HL-60/S4 (cell line): ENCODE measurements around the gene VPS50.

Source experiments
- in situ Hi-C: fragments of 300-500 bp; cut with MboI; formaldehyde crosslinking; loops from 2 replicates; pipeline ENCODE4 v1.14.3; 2022; ENCODE audit warnings: low sequenced_read_pairs

VPS50 gene, protein sequence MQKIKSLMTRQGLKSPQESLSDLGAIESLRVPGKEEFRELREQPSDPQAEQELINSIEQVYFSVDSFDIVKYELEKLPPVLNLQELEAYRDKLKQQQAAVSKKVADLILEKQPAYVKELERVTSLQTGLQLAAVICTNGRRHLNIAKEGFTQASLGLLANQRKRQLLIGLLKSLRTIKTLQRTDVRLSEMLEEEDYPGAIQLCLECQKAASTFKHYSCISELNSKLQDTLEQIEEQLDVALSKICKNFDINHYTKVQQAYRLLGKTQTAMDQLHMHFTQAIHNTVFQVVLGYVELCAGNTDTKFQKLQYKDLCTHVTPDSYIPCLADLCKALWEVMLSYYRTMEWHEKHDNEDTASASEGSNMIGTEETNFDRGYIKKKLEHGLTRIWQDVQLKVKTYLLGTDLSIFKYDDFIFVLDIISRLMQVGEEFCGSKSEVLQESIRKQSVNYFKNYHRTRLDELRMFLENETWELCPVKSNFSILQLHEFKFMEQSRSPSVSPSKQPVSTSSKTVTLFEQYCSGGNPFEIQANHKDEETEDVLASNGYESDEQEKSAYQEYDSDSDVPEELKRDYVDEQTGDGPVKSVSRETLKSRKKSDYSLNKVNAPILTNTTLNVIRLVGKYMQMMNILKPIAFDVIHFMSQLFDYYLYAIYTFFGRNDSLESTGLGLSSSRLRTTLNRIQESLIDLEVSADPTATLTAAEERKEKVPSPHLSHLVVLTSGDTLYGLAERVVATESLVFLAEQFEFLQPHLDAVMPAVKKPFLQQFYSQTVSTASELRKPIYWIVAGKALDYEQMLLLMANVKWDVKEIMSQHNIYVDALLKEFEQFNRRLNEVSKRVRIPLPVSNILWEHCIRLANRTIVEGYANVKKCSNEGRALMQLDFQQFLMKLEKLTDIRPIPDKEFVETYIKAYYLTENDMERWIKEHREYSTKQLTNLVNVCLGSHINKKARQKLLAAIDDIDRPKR

DNA sequence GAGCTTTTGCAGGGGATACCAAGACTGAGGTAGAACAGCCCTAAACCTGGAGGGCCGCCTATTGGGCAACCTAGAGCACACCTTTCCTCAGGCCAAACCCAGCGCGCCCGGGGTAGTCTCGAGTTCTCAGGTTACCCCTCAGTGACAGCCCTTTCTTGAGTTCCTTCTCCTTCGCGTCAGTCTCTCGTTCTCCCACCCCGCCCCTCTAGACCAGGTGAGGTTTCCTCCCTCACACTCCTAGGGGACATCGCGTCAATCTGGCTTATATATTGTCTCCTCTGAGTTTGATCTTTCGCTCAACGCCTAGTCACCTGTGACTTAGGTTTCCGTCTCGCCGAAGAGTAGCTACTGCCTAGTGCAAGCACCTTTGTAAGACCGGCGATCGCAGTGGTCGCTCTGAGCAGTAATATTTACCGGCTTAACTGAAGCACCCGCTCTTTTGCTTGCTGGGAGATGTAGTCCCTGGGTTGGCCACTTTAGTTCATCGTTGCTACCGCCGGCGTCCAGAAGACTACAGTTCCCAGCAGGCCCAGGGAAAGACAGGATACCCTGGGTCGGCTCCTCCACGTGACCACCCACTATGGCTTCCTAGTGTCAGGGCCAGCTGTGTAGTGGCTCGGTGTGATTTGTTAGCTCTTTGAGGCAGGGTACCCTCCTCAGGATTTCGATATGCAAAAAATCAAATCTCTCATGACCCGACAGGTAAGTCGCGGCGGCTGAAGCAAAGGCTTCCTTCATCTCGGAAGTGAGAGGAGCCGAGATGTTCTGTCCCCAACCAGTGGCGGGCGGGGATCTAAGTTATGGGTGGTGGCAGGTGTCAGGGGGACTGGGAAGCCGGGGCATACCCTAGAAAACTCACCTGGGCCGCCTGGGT is at the start of gene VPS50:
Gene VPS50 (plus strand): TSS at position 568 of the 874 bp plus-strand sequence. CDS start 102 bp downstream, at position 670.
- in situ Hi-C loops, result loop anchor here (25.0 kb wide), 1 partner anchor 330 kb away; the partner anchor contains the start of gene CALCR

GRCh38 chr7:93185303-93186027 is 46.7 kb upstream of the VPS50 start:
- in situ Hi-C loops, result no loop called here

DNA sequence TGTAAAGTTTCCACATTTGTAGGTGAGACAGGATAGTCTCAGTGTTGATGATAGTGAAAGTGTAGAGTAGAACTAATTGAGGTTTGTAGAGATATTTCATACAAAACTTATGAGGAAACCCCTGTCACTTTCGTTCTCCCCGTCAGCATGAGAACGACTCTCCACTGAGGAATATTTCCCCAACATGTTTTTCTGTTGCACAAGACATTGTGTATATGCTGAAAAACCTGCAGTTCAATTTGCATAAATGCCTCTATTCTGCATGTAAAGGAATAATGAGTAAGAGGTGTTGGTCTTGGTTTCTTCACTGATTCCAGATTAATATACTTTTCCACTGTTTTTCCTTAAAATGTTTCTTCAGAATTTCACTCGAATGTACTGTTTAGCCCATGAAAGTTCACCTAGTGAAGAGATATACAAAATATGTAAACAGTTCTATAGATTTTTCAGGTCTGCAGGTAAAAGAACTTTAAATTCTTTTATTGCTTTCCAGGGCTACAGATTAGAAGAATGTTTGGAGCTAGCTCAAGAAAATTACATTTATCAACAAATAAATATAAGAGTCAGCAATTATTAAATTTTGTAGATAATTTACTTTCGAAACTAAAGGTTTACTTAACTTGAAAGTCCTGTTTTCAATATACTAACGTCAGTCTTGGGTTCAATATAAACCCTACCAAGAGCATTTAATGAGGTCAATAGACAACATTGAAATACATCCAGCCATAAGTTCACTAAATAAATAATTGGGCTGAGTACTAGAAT is 43.1 kb upstream of the VPS50 start:
- in situ Hi-C loops, result no loop called here

- in situ Hi-C loops, result no loop called here
Observed at GRCh38 chr7:93194386-93194785, 37.8 kb upstream of the VPS50 start.

- in situ Hi-C loops, result no loop called here
Observed at GRCh38 chr7:93196336-93196735, 35.8 kb upstream of the VPS50 start.

DNA sequence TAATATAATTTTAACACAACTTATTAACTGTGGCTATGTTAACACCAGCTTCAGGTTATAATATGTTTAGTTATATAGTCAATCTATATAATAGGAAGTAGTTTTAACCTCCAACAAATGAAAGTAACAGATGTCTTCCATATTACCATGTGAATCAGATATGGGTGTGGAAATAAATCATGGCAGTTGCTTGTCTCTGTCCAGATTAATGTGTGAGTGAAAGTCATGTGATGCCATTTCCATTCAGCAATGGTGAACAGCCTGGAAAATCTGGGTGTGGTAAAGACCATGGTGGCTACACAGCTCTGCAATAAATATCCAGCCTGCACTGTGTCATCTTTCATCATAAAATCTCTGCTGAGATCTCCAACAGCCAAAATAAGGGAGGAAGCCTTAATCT is 33.7 kb upstream of the VPS50 start:
- in situ Hi-C loops, result no loop called here

- in situ Hi-C loops, result no loop called here
Observed at GRCh38 chr7:93202594-93203250, 29.4 kb upstream of the VPS50 start.

DNA sequence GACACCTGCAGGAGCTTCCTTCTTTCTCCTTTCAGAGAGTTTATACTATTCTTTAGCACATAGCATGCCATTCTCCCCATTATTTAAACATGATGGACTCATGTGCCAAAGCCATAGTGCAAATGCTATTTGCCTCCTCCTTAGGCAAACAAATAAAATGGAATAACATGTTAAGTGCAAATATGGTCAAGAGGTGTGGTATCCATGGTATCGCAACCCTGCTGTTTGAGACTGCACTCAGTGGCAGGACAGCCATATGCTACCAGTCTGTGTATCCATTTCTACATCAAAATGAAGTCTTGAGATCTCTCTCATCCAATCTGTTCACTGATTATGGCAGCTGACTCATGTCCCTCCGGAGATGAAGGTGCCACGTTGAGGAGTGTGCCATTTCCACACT is 28.7 kb upstream of the VPS50 start:
- in situ Hi-C loops, result no loop called here

GRCh38 chr7:93205046-93205445 is 27.1 kb upstream of the VPS50 start:
- in situ Hi-C loops, result no loop called here

DNA sequence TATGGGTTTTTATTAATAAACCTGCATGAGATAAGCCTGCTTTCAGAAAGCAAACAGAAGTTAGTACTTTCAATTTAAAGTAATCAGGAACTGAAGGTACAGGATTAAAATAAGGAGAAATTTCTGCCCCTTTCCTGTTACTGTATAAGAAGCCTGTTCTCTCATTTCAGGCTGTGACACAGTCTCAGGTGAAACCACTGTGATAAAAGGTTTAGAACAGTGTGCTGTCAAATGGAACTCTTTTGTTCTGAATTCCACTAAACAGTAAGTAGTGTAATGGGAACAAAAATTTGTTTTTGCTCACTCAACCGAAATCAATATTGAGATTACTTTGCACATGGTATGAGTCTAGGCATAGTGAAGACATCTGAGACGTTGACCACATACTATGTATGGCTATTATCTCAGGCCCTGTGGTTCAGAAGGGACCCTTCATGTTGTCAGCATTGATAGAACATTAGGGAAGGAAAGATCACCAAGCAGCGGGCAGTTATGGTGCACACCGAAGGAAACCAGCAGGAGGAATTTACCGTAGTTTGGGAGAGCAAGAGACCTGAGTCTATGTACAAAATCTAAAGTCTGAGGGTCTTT is 20.8 kb upstream of the VPS50 start:
- in situ Hi-C loops, result no loop called here

- in situ Hi-C loops, result no loop called here
Observed at GRCh38 chr7:93212881-93213280, 19.3 kb upstream of the VPS50 start.

DNA sequence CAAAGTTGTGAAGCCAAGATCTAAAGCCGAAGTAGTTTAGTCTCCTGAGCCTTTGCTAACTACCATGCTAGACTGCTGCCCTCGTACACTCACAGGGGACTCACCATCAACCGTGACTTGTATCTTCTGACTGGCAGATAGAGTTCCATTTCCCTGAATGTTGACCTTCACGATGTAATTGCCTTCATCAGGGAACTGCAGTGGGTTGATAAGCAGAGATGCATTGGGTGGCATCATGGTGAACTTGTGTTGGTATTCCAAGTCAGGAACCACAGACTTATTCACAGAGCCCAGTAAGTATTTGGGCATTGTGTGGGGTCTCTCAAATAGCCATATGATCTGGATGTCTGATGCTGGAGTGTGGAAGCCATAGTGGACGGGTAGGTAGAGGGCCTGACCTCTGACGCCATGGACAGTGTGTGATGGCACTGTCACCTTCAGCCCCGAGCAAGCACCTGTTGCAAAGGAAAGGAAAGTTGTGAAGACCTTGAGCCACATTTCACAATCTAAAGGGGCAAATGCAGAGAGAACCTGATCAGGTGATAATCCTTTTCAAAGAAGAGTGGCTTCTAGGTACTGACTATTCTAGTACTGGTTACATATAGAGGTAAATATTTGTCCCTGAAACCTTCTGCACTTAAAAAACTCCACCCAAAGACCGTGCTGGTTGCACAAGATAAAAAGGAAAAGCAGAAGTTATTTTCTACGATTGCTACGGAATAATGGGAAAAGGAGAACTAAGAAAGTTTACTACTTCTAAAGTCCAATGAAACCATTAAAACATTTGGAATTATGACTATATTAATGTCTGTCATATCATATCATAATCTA is 13.0 kb upstream of the VPS50 start:
- in situ Hi-C loops, result no loop called here

DNA sequence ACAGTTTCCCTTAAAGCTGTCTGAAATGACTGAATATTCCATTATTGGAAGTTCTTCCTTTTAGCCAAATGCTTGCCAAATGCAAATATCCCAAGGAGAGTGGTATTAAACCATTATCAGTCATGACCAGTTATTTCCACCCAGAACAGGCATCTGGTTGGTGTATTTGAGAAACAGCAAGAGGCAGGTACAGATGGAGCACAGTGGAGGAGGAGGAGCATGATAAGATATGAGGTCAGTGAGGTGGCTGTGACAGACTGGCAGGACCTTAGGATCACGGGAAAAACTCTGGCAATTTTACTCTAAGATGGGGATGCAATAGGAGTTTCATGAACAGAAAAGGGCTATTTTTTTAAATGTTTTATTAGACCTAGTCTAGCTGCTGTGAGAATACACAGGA is 12.3 kb upstream of the VPS50 start:
- in situ Hi-C loops, result no loop called here

DNA sequence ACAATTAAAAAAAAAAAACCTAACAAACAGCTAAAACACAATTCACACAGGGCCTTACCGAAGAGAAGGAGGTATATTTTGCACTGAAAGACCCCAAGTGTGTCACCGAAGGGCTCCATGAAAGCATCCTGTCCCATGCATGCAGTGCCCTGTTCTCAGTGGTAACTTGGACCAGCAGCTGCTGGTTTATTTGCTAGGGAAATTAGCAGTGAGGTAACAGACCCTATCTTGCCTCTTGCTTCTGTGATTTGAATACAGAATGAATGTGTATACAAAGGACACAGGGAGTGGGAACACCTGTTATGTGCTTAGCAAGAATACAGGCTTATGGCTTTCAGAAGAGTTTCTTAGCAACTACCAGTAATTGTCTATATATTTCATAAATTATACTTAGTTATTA is 5.9 kb upstream of the VPS50 start, which contains the start of gene HEPACAM2:
Gene HEPACAM2 (minus strand): TSS at position 160 of the 400 bp plus-strand sequence.
- in situ Hi-C loops, result loop anchor here (25.0 kb wide), 1 partner anchor 336 kb away; the partner anchor contains the start of gene CALCR

DNA sequence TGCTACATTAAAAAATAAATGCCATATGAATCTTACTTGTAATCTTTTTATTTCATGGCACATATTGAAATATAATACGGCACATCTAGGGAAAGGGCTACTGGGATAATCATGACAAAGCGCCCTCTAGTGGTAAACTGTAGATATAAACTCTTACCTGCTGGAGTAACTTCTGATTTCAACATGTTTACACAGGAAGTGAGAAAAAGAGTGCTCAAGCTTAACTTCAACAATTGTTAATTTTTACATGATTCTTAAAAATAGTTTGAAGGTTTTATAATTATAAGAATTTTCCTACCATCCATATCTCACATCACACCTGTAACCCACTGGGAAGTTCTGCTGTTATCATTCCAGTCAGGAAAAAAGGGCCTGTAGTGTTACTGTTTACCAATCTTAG is 3.9 kb upstream of the VPS50 start:
- in situ Hi-C loops, result loop anchor here (25.0 kb wide), 1 partner anchor 334 kb away; the partner anchor contains the start of gene CALCR

GRCh38 chr7:93231259-93231658 is 907 bp upstream of the VPS50 start:
- in situ Hi-C loops, result loop anchor here (25.0 kb wide), 1 partner anchor 331 kb away; the partner anchor contains the start of gene CALCR

DNA sequence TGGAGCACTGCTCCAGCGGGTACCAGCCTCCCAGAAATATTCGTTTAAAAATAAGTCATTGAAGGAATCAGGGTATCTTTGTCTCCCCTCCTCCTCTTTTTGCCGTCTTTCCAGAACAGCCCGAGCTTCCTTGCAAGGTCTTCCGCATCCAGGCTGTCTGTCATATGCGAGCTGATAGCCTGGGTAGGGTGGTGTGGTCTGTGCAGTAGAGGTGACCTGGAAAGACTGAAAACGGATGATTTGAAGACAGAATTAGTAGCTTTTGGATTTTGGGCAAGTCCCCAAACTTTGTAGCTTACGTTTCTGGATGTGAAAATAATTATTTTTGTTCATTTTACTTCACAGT is 480 bp downstream of the VPS50 start:
- in situ Hi-C loops, result loop anchor here (25.0 kb wide), 1 partner anchor 330 kb away; the partner anchor contains the start of gene CALCR
